GM21390 (cell line): ENCODE results near the gene CRLF3.
"Not testable (repeated sequence)": the region's sequence is repeated elsewhere in the genome, so short reads cannot be mapped to it uniquely, and the experiment has no call there.

Experiments
- ATAC-seq: cut with Tn5 transposase; IDR thresholded peaks from one replicate; pipeline ENCODE4 v1.9.1; 2021; ENCODE audit not compliant: unreplicated experiment

The CRLF3 gene

DNA sequence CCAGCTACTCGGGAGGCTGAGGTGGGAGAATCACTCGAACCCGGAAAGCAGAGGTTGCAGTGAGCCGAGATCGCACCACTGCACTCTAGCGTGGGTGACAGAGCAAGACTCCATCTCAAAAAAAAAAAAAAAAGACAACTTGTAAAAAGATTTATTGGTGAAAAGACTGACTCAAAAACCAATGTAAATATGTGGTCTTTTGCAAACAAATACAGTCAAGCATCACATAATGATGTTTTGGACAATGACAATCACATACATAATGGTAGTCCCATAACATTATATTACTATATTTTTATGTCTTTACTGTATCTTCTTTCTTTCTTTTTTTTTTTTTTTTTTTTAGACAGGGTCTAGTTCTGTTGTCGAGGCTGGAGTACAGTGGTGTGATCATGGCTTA lies 8.3 kb downstream of the CRLF3 start:
- no peak for ATAC-seq

DNA sequence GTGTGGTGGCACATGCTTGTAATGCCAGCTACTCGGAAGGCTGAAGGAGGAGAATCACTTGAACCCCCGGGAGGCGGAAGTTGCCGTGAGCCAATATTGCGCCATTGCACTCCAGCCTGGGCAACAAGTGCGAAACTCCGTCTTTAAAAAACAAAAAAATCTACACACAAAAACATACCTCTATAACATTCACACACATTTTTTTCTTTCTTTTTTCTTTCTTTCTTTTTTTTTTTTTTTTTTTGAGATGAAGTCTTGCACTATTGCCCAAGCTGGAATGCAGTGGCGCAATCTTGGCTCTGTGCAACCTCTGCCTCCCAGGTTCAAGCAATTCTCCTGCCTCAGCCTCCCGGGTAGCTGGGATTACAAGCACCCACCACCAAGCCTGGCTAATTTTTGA lies 9.6 kb downstream of the CRLF3 start:
- not testable (repeated sequence) for ATAC-seq

DNA sequence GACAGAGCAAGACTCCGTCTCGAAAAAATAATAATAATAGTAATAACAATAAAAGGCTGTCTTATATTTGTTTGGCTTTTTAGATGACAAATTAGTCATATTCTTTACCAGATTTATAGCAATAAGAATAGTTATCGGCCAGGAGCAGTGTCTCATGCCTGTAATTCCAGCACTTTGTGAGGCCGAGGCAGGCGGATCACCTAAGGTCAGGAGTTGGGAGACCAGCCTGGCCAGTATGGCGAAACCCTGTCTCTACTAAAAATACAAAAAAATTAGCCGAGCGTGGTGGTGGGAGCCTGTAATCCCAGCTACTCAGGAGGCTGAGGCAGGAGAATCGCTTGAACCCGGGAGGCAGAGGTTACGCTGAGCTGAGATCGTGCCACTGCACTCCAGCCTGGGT lies 10.3 kb downstream of the CRLF3 start:
- not testable (repeated sequence) for ATAC-seq

DNA sequence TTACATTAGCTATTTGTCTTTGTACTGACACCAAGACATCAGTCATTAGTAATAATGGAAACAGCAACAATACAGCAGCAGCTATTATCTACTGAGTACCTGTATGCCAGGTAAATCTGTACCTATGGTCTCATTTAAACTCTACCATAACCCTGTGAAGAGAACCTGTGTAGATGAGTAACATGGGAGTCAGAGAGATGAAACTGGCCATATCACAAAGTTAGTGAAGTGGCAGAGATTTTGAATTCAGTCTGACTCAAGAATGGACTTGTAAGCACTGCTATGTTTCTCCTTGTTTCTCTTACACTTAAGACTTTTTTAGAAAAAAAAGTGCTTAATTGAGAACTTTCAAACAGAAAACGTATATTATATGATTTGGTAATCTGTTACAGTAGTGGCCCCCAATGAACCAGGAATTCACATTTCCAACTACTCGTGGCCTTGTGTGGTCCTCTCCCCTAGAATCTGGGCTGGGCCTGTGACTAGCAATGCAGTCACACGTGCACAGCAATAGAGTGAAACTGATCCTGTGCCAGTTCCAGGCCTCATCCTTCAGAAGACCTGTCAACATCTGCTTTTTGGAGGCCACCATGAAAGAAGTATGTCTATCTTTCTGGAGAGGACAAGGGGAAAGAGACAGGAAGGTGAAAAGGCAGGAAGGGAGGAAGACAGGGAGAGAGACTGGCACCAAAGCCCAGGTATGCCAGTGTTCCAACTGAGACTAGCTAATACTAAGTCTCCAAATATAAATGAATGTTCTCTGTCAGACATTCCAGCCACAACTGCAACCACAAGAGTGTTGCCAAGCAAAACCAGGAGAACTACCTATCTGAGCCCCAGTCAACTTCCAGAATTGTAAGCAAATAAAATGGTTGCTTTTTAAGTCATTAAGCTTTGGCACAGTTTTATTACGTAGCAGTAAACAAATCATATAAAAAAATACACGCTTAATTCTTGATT lies 12.0 kb downstream of the CRLF3 start:
- no peak for ATAC-seq

GRCh38 chr17:30809867-30810266 lies 14.6 kb downstream of the CRLF3 start:
- ATAC-seq: no peak

DNA sequence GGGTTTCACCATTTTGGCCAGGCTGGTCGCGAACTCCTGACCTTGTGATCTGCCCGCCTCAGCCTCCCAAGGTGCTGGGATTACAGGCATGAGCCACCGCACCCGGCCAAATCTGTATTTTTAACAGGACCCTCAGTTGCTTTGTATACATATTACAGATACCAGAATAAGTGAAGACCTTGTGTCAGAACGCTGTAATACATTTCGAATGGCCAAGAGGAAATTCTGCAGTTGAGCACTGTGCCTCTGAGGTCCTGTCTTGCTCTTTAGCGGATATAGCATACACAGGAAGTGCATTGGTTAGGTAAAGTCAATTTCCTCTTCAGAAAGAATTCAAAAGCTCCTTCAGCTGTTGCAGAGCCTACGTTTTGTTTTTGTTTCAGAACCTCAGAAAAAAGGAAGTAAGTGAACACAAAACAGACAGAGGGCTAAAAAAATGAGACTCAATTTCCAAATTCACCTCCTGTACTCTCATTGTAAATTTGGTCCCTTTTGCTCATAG lies 15.7 kb downstream of the CRLF3 start:
- peak; percentile 93 for ATAC-seq

DNA sequence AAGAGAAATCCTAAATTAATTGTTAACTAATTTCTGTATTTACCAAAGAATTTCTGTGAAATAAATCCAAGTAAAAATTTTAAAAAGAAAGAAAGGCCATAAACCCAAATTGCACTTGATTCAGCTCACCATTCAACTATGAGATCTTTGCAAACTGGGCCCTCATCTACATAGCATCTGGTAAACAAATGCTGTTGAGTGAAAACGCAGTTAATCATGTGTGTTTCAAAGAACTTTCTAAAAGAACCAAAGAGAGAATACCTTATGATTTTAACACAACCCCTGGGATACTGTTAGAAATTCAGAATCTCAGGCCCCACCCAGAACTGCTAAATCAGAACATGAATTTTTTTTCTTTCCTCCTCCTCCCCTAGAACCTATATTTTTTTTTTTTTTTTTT lies 16.6 kb downstream of the CRLF3 start:
- no peak for ATAC-seq

- ATAC-seq: no peak
Measured at GRCh38 chr17:30805944-30806456, 18.5 kb downstream of the CRLF3 start.

DNA sequence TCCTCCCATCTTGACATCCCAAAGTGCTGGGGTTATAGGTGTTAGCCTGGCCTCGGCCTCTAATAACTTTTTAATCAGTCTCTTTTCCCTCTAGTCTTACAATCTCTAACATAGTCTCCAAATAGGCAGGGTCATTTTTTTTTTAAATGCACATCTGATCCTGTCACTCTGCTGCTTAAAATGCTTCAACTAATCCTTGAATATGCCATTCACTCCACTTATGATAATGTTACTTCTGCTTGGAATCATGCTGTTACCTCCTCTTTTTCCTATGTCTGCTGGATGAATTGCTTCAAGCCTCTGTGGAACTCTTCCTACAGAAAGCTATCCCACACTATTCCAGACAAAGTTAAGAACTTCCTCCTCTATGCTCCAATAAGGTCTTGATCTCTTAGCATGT lies 22.8 kb downstream of the CRLF3 start:
- no peak for ATAC-seq

DNA sequence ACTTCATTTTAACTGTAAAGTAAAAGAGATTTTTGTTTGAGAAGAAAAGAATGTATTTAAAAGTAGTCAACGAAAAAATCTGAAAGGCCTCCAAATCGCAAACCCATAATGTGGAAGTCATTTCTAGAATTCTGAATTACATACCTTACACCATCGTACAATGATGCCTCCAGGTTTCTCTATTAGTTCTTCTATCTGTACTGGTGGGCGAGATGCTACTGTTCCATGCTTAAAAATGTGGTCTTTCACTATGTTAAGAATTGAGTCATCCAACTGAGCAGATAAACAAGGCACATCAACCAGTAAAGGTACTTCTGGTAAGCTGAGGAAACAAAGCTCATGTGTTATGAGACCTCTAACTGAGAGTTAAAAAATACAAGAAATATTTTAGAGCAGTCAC lies 28.5 kb downstream of the CRLF3 start:
- no peak for ATAC-seq

DNA sequence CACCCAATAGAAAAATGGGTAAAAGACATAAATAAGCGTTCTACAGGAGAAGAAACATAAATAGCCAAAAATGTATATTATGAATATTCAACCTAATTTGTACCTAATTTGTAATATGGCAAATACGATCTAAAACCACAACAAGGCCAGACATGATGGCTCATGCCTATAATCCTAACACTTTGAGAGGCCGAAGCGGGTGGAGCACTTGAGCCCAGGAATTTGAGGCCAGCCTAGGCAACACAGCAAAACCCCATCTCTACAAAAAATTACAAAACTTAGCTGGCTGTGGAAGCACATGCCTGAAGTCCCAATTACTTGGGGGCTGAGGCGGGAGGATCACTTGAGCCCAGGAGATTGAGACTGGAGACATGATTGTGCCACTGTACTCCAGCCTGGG lies 30.1 kb downstream of the CRLF3 start:
- ATAC-seq: no peak

DNA sequence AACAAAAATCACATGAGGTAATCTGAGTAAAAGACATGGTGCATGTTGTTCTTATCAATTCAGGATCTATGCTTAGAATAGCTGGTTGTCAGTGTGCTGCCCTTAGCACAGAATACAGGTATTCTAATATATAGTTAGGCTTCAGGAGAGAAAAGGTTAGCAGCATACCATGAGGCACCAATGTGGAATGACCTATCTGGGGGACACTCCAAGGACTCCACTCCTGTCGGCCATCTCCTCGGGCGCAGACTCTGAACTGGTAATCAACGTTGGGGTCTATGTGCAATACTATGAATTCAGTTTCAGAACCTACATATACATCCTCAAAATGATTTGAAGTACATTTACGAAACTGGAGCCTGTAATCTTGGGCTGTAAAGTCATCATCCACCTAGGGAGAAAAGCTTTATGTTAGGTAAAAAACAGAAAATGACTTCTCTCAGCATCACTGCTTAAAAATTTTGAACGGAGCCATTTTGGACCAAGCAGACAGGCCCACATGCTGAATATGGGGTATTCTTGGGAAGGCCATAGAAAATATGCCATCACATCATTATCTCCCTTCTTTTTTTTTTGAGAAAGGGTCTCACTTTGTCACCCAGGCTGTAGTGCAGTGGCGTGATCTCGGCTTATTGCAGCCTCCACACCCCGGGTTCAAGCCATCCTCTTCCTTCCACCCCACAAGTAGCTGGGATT lies 31.1 kb downstream of the CRLF3 start:
- no peak for ATAC-seq

DNA sequence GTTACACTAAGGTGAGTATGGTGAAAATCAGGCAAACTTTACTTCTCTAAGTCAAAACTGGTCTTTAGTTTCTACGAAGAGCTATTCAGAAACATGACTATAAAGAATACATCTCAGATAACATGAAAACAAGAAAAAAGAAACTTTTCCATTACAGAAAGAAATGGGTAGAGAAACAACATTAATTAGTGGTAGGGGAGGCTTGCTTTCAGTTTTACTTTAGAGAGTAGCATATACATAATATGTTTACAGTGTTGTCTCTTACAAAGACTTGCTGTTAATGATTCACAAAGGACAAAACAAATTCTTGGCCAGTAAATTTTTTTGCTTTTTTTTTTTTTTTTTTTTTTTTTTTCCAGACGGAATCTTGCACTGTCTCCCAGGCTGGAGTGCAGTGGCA lies 34.2 kb downstream of the CRLF3 start:
- ATAC-seq: no peak

DNA sequence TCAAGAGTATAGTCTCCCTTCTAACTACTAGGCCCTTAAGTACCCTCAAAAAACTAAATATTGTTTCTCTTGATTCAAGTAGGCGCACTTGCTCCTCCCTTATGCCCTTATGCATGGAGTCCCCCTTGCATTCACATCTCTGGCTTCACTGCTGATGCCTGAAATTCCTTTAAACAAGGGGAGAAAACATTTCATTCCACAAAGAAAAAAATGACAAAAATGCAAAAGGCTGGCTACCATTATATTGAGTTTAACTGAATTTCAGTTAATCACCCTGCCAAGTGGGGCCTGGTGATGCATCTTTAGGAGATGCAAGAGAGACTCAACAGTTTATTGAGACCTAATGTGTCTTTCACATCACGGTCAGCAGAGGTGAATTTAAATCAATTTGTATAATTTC lies 35.6 kb downstream of the CRLF3 start:
- ATAC-seq: no peak

DNA sequence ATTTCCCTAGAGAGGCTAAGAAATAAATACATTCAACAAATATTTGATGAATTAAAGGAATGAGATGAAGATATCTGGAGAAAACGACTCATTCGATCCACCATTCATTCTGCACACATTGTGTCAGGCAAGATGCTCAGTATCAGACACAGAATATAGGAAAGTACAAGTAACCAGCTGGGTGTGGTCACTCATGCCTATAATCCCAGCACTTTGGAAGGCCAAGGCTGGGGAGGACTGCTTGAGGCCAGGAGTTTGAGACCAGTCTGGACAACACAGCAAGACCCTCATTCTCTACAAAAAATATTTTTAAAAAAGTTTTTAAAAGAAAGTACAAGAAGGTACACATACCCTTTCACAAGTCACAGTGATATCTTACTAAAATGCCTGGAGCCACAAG lies 42.3 kb downstream of the CRLF3 start:
- ATAC-seq: no peak

DNA sequence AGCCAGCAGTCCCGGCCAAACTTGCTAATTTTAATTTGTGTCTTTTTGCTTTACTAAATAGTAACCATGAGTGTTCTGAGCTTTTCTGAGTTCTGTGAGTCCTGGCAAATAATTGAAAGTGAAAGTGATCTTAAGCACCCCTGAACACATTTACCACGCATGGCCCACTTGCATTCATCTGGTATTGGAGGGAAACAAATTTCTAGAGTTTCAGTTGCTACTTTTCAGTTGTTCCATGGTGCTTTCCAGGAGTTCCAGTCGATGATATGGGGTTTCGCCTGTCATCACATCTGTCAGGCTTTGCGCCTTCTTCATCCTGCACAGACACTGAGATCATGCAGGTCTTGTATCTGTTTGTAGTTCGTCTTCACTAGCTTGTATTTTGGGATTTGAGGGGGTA lies 44.1 kb downstream of the CRLF3 start:
- no peak for ATAC-seq

DNA sequence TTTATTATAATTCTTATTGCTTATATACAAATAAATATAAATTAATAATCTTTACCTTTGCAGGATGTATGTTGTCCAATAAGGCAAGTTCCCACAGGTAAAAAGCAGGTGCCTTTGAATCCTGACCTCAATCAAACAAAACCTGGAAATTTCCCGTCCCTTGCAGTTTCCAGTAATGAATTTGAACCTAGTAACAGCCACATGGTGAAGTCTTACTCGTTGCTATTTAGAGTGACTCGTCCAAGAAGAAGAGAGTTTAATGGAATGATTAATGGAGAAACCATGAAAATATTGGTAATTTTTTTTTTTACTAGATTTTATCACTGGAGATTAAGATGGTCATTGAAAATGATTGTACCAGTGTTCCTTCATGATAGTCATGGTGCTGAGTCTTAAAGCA lies 55.7 kb downstream of the CRLF3 start:
- ATAC-seq: not testable (repeated sequence)

DNA sequence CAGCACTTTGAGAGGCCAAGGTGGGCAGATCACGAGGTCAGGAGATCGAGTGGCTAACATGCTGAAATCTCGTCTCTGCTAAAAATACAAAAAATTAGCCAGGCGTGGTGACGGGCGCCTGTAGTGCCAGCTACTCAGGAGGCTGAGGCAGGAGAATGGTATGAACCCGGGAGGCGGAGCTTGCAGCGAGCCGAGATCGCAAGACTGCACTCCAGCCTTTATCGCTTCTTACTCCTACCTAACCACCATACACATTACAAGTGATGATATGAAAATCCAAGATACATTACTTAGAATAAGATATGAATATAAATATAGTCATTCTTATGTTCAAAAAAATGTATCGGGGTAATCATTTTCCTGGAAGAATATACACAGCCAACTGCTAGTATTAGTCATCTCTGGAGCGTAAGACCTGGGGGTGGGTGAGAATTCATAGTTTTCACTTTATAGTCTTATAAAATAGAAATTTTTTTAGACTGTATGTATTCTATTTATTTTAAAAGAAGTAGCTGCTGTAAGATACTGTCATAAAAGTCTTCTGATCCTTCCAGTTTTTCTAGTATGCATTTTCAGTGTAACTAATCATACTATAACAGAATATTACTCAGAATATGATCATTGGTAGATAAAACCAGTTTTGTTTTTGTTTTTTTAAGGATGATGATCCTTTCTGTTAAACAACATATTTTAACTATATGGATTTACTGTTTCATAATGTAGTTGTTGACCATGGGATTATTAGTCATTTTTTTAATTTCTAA lies 56.7 kb downstream of the CRLF3 start:
- not testable (repeated sequence) for ATAC-seq

GRCh38 chr17:30761060-30761459 lies 63.4 kb downstream of the CRLF3 start:
- ATAC-seq: no peak

- not testable (repeated sequence) for ATAC-seq
Measured at GRCh38 chr17:30753291-30753690, 71.2 kb downstream of the CRLF3 start.

DNA sequence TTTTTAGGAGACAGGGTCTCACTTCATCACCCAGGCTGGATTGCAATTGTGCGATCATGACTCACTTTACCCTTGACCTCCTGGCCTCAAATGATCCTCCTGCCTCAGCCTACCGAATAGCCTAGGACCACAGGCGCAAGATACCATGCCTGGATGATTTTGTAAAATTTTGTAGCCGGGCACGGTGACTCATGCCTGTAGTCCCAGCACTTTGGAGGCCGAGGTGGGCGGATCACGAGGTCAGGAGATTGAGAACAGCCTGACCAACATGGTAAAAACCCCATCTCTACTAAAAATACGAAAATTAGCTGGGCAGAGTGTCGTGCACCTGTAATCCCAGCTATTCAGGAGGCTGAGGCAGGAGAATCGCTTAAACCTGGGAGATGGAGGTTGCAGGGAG lies 73.5 kb downstream of the CRLF3 start:
- ATAC-seq: not testable (repeated sequence)
